HCT116 (cell line): ENCODE data around the gene EEFSEC. TPM values are rescaled to one million over a fixed set of nuclear protein-coding genes. Genes with fewer than 3 reads are reported as not detected.

Experiments
- ATAC-seq: fragments of 200-7000 bp; cut with Tn5 transposase; 2 replicates; pipeline ENCODE4 v1.9.1; 2020; ENCODE audit warnings: mild to moderate bottlenecking, moderate library complexity
- BruUV-seq: library from RNA; stranded (reverse); fragments of 400-500 nt; replicated peaks from 2 replicates; lab custom pipeline; 2021; lab: Mats Ljungman, UMichigan
- CTCF ChIA-PET: fragments of 300-600 bp; sonication (Branson Sonifier 250); formaldehyde crosslinking; loops from one replicate; lab custom pipeline; 2021; ENCODE audit warnings: antibody characterized with exemption; lab: Charles Lee
- POLR2A ChIA-PET: fragments of 300-600, 350-600 bp; sonication (Branson Sonifier 250); formaldehyde crosslinking; loops from one replicate; lab custom pipeline; 2021; ENCODE audit warnings: antibody characterized with exemption; lab: Charles Lee
- RAD21 ChIA-PET, 2 experiments: fragments of 300-600 bp; sonication (Branson Sonifier 250); formaldehyde crosslinking; loops; one replicate each; lab custom pipeline; 2023; ENCODE audit warnings: low total read pairs in 2 of 2; ENCODE audit not compliant: uncharacterized antibody in 2 of 2, unreplicated experiment in 2 of 2, low non-redundant PET in 1 of 2; lab: Charles Lee
- DNase-seq: peaks from one replicate; pipeline ENCODE4 v3.0.0-alpha.2; 2010; ENCODE audit warnings: low read depth, low spot score
- H2AFZ ChIP-seq: fragments of 200-600 bp; shearing (Covaris generic), sonication (generic); 2 replicates; pipeline ENCODE4 v1.6.1; 2017; ENCODE audit warnings: low read depth, mixed run types, mixed read lengths, antibody characterized with exemption, low read length; ENCODE audit not compliant: poor library complexity, severe bottlenecking
- H3K27ac ChIP-seq: 2 replicates; pipeline ENCODE4 v1.5.1; 2012; ENCODE audit warnings: low read depth, low read length
- H3K27me3 ChIP-seq: fragments of 200-600 bp; sonication (generic); 2 replicates; pipeline ENCODE4 v1.6.1; 2016; ENCODE audit warnings: mixed run types, low read length, mixed read lengths; ENCODE audit not compliant: insufficient read depth
- H3K36me3 ChIP-seq, 2 experiments: fragments of 200-500 bp in 1 of 2; fragments of 200-600 bp in 1 of 2; sonication (Bioruptor generic) in 1 of 2; sonication (generic) in 1 of 2; 2 replicates each; pipeline versions ENCODE4 v1.5.1 to v1.6.1; 2014 to 2016; ENCODE audit warnings: low read length in 2 of 2, inconsistent platforms in 1 of 2, mixed read lengths in 1 of 2, mixed run types in 1 of 2; ENCODE audit not compliant: insufficient read depth in 2 of 2, control insufficient read depth in 1 of 2
- H3K4me1 ChIP-seq, 2 experiments: fragments of 200-600 bp in 1 of 2; sonication (generic) in 1 of 2; 2 replicates each; pipeline versions ENCODE4 v1.5.1 to v1.6.1; 2012 to 2017; ENCODE audit warnings: low read length in 2 of 2, inconsistent platforms in 1 of 2, mild to moderate bottlenecking in 1 of 2, mixed read lengths in 1 of 2, mixed run types in 1 of 2, moderate library complexity in 1 of 2; ENCODE audit not compliant: insufficient read depth in 2 of 2, control insufficient read depth in 1 of 2
- H3K4me2 ChIP-seq: fragments of 200-600 bp; sonication (generic); 2 replicates; pipeline ENCODE4 v1.6.1; 2017; ENCODE audit warnings: mixed run types, low read length, mixed read lengths
- H3K4me3 ChIP-seq, 2 experiments: fragments of 200-600 bp in 1 of 2; sonication (generic) in 1 of 2; replicated peaks in 1 of 2; 2 replicates each; pipeline ENCODE4 v1.5.1; 2011 to 2016; ENCODE audit warnings: low read length in 2 of 2, control low read depth in 1 of 2, low read depth in 1 of 2, mild to moderate bottlenecking in 1 of 2, mixed read lengths in 1 of 2, mixed run types in 1 of 2
- H3K79me2 ChIP-seq: fragments of 200-600 bp; sonication (generic); 2 replicates; pipeline ENCODE4 v1.6.1; 2017; ENCODE audit warnings: mild to moderate bottlenecking, mixed run types, low read length, moderate library complexity, mixed read lengths; ENCODE audit not compliant: insufficient read depth
- H3K9ac ChIP-seq: fragments of 200-600 bp; sonication (generic); 2 replicates; pipeline ENCODE4 v1.6.1; 2016; ENCODE audit warnings: low read length, mixed read lengths
- H3K9me2 ChIP-seq: fragments of 200-600 bp; sonication (generic), shearing (Covaris generic); 2 replicates; pipeline ENCODE4 v1.6.1; 2017; ENCODE audit warnings: mixed run types, mild to moderate bottlenecking, moderate library complexity; ENCODE audit not compliant: insufficient read depth
- H3K9me3 ChIP-seq, 2 experiments: fragments of 200-500 bp in 1 of 2; fragments of 200-600 bp in 1 of 2; sonication (Bioruptor generic) in 1 of 2; sonication (generic) in 1 of 2; 2 replicates each; pipeline ENCODE4 v1.6.1; 2014 to 2017; ENCODE audit warnings: low read length in 2 of 2, mixed read lengths in 2 of 2, inconsistent platforms in 1 of 2, low read depth in 1 of 2, mild to moderate bottlenecking in 1 of 2, mixed run types in 1 of 2, moderate library complexity in 1 of 2; ENCODE audit not compliant: control insufficient read depth in 1 of 2, insufficient read depth in 1 of 2
- H4K20me1 ChIP-seq: fragments of 200-600 bp; sonication (generic), shearing (Covaris generic); 2 replicates; pipeline ENCODE4 v1.6.1; 2017; ENCODE audit warnings: mixed run types, mild to moderate bottlenecking, moderate library complexity; ENCODE audit not compliant: insufficient read depth
- CBX3 ChIP-seq: IDR thresholded peaks from 2 replicates; pipeline ENCODE4 v1.6.1; 2012; ENCODE audit warnings: low read depth
- EGR1 ChIP-seq: IDR thresholded peaks from 2 replicates; pipeline ENCODE4 v1.6.1; 2012; ENCODE audit warnings: low read depth
- JUND ChIP-seq: IDR thresholded peaks from 2 replicates; pipeline ENCODE4 v1.6.1; 2012
- RAD21 ChIP-seq: IDR thresholded peaks from 2 replicates; pipeline ENCODE4 v1.6.1; 2012; ENCODE audit warnings: low read depth, mild to moderate bottlenecking
- SIN3A ChIP-seq: IDR thresholded peaks from 2 replicates; pipeline ENCODE4 v1.6.1; 2012; ENCODE audit warnings: low read depth
- TCF7L2 ChIP-seq: IDR thresholded peaks from 2 replicates; pipeline ENCODE4 v1.7.0; 2011; ENCODE audit warnings: borderline replicate concordance, inconsistent platforms; ENCODE audit not compliant: insufficient read depth, insufficient read length; ENCODE audit errors: extremely low read depth
- YY1 ChIP-seq: IDR thresholded peaks from 2 replicates; pipeline ENCODE4 v1.6.1; 2011; ENCODE audit warnings: low read length, low read depth, moderate library complexity, mild to moderate bottlenecking; ENCODE audit not compliant: insufficient replicate concordance; ENCODE audit errors: extremely low read depth
- intact Hi-C: fragments of 100-400 bp; cut with micrococcal nuclease; formaldehyde crosslinking; loops from 2 replicates; pipeline ENCODE4 v1.10.0; 2022
- total RNA-seq: library from RNA; stranded (reverse); gene quantifications from one replicate; pipeline ENCODE4 v1.2.1, GENCODE V29; 2021; ENCODE audit not compliant: unreplicated experiment
- TF ChIP-seq, protein P1 (sequence below): IDR thresholded peaks from 2 replicates; pipeline ENCODE4 v1.6.1; 2011; ENCODE audit warnings: mild to moderate bottlenecking, low read length, moderate library complexity; ENCODE audit not compliant: insufficient replicate concordance; ENCODE audit errors: extremely low read depth
- TF ChIP-seq, protein P2 (sequence below): IDR thresholded peaks from 2 replicates; pipeline ENCODE4 v1.6.1; 2012
- TF ChIP-seq, protein P3 (sequence below): IDR thresholded peaks from 2 replicates; pipeline ENCODE4 v1.6.1; 2012; ENCODE audit warnings: low read depth

EEFSEC gene
- total RNA-seq, 1 experiment from 2014 or later = 16.1 TPM

DNA sequence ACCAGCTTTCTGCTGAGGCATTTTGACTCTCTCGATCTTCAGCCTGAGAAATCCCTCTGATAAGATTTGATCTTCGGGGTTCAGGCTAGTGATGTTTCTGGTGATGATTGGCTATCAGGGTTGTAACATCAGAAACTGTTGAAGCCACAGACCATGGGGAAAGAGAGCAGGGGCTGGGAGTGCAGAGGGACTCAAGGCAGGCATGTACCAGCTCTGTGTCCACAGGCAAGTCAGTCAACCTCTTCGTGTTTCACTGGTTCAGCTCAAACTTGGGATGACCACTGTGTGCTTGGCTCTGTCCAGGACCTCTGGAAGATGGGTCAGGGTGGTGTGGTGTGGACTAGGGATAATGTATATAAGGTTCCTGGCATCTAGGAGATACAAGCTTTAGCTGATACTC is 116.5 kb downstream of the EEFSEC start:
- ATAC-seq (no peak), DNase-seq (no peak)
- no peaks in the 10 kb centered on the region for H4K20me1 ChIP-seq

More for the DNA sequence above, 116.5 kb downstream of the EEFSEC start:
- Histone ChIP-seq H2AFZ (no peak overlapping the region), H3K79me2 (no peaks in the 10 kb centered on the region), H3K4me3 (no peak overlapping the region), H3K9me3 (no peaks in the 10 kb centered on the region), H3K4me1 (no peaks in the 10 kb centered on the region), H3K9me2 (no peaks in the 10 kb centered on the region), H3K36me3 (no peaks in the 10 kb centered on the region), H3K4me2 (no peak overlapping the region), H3K9ac (no peak overlapping the region), H3K27me3 (no peaks in the 10 kb centered on the region), H3K27ac (no peak overlapping the region)
- intact Hi-C loops = no loop called here
- ChIA-PET POLR2A (no interaction called here), RAD21 (no interaction called here), CTCF (no interaction called here)
- no TSS peak for BruUV-seq
- TF ChIP-seq YY1 (no peak), JUND (no peak), TCF7L2 (no peak), EGR1 (no peak), SIN3A (no peak), CBX3 (no peak), RAD21 (no peak)
- TF ChIP-seq, protein P1, sequence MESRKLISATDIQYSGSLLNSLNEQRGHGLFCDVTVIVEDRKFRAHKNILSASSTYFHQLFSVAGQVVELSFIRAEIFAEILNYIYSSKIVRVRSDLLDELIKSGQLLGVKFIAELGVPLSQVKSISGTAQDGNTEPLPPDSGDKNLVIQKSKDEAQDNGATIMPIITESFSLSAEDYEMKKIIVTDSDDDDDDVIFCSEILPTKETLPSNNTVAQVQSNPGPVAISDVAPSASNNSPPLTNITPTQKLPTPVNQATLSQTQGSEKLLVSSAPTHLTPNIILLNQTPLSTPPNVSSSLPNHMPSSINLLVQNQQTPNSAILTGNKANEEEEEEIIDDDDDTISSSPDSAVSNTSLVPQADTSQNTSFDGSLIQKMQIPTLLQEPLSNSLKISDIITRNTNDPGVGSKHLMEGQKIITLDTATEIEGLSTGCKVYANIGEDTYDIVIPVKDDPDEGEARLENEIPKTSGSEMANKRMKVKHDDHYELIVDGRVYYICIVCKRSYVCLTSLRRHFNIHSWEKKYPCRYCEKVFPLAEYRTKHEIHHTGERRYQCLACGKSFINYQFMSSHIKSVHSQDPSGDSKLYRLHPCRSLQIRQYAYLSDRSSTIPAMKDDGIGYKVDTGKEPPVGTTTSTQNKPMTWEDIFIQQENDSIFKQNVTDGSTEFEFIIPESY = no peak
- TF ChIP-seq, protein P2, sequence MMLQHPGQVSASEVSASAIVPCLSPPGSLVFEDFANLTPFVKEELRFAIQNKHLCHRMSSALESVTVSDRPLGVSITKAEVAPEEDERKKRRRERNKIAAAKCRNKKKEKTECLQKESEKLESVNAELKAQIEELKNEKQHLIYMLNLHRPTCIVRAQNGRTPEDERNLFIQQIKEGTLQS = no peak
- TF ChIP-seq, protein P3, sequence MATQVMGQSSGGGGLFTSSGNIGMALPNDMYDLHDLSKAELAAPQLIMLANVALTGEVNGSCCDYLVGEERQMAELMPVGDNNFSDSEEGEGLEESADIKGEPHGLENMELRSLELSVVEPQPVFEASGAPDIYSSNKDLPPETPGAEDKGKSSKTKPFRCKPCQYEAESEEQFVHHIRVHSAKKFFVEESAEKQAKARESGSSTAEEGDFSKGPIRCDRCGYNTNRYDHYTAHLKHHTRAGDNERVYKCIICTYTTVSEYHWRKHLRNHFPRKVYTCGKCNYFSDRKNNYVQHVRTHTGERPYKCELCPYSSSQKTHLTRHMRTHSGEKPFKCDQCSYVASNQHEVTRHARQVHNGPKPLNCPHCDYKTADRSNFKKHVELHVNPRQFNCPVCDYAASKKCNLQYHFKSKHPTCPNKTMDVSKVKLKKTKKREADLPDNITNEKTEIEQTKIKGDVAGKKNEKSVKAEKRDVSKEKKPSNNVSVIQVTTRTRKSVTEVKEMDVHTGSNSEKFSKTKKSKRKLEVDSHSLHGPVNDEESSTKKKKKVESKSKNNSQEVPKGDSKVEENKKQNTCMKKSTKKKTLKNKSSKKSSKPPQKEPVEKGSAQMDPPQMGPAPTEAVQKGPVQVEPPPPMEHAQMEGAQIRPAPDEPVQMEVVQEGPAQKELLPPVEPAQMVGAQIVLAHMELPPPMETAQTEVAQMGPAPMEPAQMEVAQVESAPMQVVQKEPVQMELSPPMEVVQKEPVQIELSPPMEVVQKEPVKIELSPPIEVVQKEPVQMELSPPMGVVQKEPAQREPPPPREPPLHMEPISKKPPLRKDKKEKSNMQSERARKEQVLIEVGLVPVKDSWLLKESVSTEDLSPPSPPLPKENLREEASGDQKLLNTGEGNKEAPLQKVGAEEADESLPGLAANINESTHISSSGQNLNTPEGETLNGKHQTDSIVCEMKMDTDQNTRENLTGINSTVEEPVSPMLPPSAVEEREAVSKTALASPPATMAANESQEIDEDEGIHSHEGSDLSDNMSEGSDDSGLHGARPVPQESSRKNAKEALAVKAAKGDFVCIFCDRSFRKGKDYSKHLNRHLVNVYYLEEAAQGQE = no peak
